ENCODE data around the gene SPATA32. TPM values are rescaled to one million over a fixed set of nuclear protein-coding genes. Genes with fewer than 3 reads are reported as not detected.

The SPATA32 gene
- total RNA-seq, 1 donor from 2014 or later, result not detected

DNA sequence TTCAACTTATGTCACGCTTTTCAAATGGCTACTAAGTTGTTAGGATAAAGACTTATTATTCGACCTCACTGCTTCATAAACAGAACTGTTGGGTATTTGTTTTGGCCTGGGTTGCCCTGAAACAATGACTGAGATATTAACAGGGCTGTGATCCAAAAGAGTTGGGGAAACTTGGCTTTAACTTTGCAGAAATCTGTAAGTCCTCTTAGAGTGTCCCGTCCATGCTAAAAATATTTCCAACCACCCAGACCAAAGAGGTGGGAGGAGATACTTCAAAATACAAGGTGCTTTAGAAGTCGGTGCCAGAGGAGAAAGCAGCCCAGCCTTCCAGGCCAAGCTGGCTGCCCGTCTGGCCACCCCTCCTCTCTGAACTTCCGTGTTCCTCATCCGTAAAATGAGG is 16.1 kb upstream of the SPATA32 start:
- Mint-ChIP-seq H3K27ac (peak overlapping the region; percentile 51), H3K4me1 (ENCODE audit: unreplicated experiment) (peaks cover 13% of the 10 kb centered on the region), H3K27me3 (no peaks in the 10 kb centered on the region), H3K4me3 (no peak overlapping the region), H3K36me3 (peaks cover 4% of the 10 kb centered on the region), H3K9me3 (no peaks in the 10 kb centered on the region)
- DNase-seq (ENCODE audit: extremely low spot score, unreplicated experiment), result no peak
- TF ChIP-seq, protein P1, sequence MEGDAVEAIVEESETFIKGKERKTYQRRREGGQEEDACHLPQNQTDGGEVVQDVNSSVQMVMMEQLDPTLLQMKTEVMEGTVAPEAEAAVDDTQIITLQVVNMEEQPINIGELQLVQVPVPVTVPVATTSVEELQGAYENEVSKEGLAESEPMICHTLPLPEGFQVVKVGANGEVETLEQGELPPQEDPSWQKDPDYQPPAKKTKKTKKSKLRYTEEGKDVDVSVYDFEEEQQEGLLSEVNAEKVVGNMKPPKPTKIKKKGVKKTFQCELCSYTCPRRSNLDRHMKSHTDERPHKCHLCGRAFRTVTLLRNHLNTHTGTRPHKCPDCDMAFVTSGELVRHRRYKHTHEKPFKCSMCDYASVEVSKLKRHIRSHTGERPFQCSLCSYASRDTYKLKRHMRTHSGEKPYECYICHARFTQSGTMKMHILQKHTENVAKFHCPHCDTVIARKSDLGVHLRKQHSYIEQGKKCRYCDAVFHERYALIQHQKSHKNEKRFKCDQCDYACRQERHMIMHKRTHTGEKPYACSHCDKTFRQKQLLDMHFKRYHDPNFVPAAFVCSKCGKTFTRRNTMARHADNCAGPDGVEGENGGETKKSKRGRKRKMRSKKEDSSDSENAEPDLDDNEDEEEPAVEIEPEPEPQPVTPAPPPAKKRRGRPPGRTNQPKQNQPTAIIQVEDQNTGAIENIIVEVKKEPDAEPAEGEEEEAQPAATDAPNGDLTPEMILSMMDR (conservative IDR thresholded peaks at IDR 0.05), result no peak

DNA sequence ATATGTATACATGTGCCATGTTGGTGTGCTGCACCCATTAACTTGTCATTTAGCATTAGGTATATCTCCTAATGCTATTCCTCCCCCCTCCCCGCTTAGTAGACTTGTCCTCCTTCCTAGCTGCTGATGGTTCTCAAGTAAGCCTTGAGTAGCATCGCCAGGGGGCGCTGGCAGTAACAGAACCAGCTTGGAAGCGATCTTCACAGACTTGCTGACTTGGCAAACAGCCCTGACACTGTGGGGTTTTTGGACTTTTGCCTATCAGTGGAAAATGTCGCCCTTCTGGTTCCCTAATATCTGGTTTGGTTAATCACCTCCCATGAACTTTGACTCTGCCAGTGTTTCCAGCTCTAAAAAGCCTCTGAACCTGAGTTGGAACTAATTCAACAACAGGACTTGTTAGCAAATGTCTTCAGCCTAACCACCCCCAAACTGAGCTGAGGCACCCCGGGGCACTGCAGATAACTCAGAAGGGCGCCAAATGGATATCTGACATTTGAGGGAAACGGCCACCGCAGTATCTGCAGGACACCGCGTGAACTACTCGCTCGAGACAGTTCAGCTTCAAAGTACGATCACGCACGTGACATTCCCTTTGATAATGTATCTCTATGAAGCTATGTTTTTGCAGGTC is 15.4 kb upstream of the SPATA32 start:
- peaks cover 4% of the 10 kb centered on the region for H3K36me3 Mint-ChIP-seq
- peak; percentile 90 for DNase-seq (ENCODE audit: extremely low spot score, unreplicated experiment)
- TF ChIP-seq, protein P1 (conservative IDR thresholded peaks at IDR 0.05), result peak; percentile 87
- no peaks in the 10 kb centered on the region for H3K27me3 Mint-ChIP-seq
- H3K27ac Mint-ChIP-seq, result peak overlapping the region; percentile 52
- H3K4me1 Mint-ChIP-seq (ENCODE audit: unreplicated experiment), result peaks cover 13% of the 10 kb centered on the region
- no peaks in the 10 kb centered on the region for H3K9me3 Mint-ChIP-seq
- H3K4me3 Mint-ChIP-seq, result no peak overlapping the region

DNA sequence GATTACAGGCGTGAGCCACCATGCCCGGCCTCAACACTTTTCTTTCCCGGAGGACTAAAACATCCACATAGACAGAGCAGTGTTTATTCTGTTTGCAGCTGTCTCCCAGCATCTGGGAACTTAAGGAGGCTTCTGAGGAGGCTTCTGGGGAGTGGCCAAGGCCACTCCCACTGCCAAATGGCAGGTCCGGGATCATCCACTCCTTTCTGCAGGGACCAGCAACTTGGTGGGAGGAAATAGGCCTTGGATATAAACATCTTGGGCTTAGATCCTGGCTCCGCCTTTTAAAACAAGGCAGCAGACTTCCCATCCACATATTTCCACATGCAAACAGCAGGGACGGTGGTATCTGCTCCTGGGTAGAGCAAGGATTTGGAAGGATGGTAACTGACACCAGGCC is 14.1 kb upstream of the SPATA32 start:
- TF ChIP-seq, protein P1 (conservative IDR thresholded peaks at IDR 0.05), result no peak
- no peak overlapping the region for H3K27ac Mint-ChIP-seq
- H3K9me3 Mint-ChIP-seq, result no peaks in the 10 kb centered on the region
- no peak for DNase-seq (ENCODE audit: extremely low spot score, unreplicated experiment)
- peaks cover 4% of the 10 kb centered on the region for H3K36me3 Mint-ChIP-seq
- H3K4me1 Mint-ChIP-seq (ENCODE audit: unreplicated experiment), result peaks cover 13% of the 10 kb centered on the region
- no peaks in the 10 kb centered on the region for H3K27me3 Mint-ChIP-seq
- no peak overlapping the region for H3K4me3 Mint-ChIP-seq

DNA sequence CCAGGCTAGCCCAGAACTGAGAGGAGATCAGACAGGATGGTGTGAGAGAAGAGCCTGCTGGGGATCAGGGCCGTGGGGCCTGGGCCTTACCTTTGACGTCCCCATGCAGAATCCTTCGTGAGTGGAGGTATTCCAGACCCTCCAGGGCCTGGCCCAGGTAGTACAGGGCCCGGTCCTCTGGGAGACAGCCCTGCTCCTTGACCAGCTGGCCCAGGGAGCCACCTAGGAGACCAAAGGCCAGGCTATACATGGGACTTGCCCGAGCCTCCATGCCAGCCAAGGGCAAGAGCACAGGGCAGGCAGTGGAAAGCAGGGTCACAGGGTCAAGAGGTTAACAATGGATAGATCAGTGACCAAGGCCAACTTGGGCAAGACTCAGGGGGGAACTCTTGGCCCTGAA is 12.1 kb upstream of the SPATA32 start:
- H3K4me1 Mint-ChIP-seq (ENCODE audit: unreplicated experiment), result peaks cover 13% of the 10 kb centered on the region
- H3K36me3 Mint-ChIP-seq, result peaks cover 4% of the 10 kb centered on the region
- no peaks in the 10 kb centered on the region for H3K9me3 Mint-ChIP-seq
- no peak overlapping the region for H3K27ac Mint-ChIP-seq
- TF ChIP-seq, protein P1 (conservative IDR thresholded peaks at IDR 0.05), result no peak
- H3K4me3 Mint-ChIP-seq, result no peak overlapping the region
- no peaks in the 10 kb centered on the region for H3K27me3 Mint-ChIP-seq
- DNase-seq (ENCODE audit: extremely low spot score, unreplicated experiment), result no peak

DNA sequence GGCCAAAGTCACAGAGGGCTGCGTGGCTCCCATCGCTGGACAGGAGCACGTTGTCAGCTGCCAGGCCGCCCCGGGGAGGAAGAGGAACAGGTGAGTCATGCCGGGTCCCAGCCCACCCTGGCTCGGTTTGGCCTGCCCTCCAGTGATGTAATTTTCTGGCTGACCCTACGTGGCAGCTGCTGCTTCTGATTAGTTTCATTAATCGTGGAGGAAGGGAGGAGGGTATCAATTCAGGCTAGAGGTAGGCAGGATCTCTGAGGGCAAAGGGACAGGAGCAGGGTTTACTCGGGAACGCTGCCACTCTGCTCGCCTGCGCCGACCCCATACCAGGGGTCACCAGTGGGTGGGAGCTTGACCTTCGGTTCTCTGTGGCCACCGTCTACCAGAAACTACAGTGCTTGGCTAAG is 11.7 kb upstream of the SPATA32 start:
- no peak overlapping the region for H3K27ac Mint-ChIP-seq
- TF ChIP-seq, protein P1 (conservative IDR thresholded peaks at IDR 0.05), result no peak
- no peak for DNase-seq (ENCODE audit: extremely low spot score, unreplicated experiment)
- peaks cover 13% of the 10 kb centered on the region for H3K4me1 Mint-ChIP-seq (ENCODE audit: unreplicated experiment)
- H3K27me3 Mint-ChIP-seq, result no peaks in the 10 kb centered on the region
- H3K9me3 Mint-ChIP-seq, result no peaks in the 10 kb centered on the region
- peaks cover 4% of the 10 kb centered on the region for H3K36me3 Mint-ChIP-seq
- H3K4me3 Mint-ChIP-seq, result no peak overlapping the region
